Measurements from ENCODE around the gene SLC18B1.
A peak's percentile ranks its signal among the peaks of the same experiment; 100 is the strongest.

The SLC18B1 gene

DNA sequence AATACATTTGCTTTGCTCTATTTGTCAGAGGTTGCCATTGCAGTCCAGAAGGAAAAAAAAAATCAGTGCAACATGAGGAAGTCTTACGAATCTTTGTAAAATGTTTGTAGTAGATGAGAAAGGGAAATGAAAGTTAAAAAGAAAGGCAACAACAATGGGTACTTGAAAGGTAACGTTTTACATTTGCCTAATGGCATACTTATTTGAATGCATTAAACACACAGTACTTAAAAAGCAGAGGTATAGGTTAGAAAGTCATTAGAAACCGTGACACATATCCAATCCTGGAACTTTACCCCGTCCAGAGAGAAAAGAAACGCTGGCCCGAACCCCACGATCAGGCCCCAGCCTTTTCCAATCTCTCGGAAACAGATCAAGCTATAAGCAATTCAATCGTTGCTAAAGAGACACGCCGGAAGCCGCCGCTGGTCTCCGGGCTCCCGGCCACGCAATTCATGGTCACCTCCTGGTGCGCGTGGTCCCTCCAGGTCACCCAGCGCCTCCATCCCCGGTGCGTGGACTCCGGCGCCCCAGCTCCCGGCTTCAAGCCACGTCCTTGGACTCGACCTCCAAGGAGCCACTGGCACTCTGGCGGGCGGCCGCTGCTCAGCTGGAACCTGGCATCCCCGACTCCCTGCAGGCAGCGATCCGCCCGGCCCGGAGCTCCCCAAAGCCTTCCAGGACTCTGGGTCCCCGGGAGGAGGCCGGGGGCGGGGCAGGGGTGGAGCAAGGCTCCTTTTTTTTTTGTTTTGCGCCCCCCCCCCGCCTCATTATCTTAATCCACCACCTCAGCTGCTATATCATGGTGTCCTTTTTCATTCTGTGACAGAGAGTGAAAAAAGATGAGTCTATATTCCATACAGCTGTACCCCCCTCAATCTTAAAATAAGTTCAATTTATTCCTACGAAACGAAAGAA is at the start of gene SLC18B1:
Gene SLC18B1, minus strand, starts transcription at position 687 of the 918 bp plus-strand sequence. Its CDS starts 181 bp downstream, at position 506.
- peak; percentile 43 for DNase-seq (ENCODE audit: low spot score)

DNA sequence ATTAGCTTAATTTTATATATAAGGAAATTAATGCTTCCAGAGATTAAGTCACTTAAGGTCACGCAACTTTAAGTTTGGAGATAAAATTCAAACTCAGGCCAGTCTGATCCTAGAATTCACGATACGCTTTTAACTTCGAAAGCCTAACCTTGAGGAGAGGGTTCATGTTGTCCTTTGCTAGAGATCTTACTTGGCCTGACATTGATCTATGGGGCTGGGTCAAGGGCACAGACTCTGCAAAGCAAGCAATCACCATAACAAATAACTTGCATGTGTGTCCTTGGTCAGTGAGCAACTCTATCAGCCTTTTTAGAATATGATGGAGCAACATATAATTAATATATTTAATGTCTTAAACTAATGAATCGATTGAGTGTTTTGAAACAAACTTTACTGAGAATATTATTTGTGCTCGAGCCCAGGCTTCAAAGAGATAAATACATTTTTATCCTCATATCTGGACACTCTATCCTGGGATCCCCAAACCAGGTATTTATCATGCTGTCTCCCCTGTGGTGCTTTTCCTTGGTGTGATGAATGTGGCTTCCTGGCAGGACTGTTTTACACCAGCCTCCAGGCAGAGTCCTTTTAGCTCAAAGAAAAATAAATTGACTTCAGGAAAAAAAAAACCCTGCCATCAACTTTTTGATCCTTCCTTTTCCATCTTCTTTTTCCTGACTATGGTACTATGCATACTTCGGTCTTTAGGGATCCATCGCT is 45.0 kb upstream of the SLC18B1 start:
- DNase-seq (ENCODE audit: low spot score), result no peak

DNA sequence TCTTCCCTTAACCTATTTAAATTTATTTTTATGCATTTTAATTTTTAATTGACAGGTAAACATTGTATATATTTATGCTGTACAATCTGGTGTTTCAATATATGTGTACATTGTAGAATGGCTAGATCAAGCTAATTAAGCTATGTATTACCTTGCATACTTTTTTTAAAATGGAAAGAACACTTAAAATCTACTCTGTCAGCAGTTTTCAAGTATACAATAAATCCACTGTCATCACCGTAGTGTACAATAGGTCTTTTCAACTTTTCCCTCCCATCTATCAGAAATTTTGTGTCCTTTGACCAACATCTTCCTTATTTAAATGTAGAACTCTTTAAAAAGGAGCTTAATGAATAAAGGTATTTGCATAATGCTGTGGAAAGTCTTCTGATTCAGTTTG is 43.5 kb upstream of the SLC18B1 start:
- no peak for DNase-seq (ENCODE audit: low spot score)

DNA sequence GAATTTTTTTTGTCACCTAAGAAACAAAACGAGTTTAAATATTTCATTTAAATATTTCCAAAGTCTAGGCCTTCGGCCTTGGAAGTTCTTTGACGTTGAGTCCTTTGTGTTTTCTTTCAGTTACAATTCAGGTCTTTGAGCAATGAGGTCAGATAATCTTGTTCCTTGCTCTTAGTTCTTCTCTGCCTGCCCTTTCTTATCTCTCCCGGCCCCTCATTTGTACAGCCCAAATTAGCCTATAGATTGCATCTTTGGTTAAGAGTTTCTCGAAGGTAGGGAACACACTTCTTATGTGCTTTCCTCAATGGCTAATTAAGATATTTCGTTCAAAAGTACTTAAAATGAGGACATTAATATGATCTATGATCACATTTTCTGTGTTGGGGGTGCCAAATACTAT is 34.5 kb upstream of the SLC18B1 start:
- DNase-seq (ENCODE audit: low spot score), result no peak

DNA sequence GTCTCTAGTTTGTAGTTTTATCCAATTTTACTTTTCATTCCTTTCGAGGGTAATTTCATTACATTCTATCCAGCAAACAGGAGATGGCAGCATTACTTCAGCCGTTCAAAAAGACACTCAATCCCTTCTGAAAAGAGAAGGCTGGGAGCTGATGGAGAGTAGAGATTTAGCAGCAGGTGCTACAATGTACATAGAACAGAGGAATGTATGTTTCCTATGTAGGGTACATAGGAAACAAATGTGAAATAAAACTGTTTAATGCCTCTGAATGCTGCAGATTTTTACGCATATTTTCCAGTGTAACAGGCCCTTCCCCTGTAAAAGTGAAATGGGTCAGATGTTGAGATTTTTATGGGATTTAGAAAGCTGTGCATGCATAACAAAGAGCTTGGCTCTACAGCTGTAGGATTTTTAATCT is 31.9 kb upstream of the SLC18B1 start:
- DNase-seq (ENCODE audit: low spot score), result peak; percentile 61

DNA sequence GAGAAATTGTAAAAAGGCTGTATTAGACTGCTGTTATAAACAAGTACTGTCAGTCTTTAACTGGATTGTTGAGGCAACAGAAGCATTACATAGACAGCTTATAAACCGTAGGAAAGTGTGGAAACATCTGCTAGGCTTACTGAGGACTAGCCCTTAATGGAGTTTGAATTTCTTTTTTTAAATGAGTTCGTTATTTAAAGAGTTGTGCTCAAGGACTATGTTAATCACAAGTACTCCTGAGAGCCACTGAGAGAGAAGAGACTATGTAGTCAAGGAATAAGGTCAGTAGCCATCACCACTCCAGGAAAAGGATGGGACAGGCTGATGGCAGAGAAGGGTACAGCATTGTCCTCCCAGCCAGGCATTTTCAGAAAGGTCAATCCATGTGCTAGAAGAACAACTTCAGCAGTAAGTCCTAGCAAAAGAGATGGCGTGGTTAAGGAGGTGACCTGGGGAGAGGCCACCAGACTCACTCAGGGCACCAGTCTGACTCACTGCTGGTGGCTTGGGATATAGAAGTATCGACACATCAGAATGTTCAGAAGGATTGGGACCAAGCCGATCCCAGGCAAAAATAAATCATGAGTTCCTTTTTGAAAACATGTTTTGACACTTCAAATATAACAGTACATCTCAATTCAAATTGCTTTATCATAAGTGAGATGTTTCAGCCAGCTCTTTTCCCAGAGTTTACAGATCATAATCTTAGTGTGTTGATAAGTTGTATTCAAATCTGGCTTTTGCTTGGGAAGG is 22.4 kb upstream of the SLC18B1 start:
- DNase-seq (ENCODE audit: low spot score), result peak; percentile 56

DNA sequence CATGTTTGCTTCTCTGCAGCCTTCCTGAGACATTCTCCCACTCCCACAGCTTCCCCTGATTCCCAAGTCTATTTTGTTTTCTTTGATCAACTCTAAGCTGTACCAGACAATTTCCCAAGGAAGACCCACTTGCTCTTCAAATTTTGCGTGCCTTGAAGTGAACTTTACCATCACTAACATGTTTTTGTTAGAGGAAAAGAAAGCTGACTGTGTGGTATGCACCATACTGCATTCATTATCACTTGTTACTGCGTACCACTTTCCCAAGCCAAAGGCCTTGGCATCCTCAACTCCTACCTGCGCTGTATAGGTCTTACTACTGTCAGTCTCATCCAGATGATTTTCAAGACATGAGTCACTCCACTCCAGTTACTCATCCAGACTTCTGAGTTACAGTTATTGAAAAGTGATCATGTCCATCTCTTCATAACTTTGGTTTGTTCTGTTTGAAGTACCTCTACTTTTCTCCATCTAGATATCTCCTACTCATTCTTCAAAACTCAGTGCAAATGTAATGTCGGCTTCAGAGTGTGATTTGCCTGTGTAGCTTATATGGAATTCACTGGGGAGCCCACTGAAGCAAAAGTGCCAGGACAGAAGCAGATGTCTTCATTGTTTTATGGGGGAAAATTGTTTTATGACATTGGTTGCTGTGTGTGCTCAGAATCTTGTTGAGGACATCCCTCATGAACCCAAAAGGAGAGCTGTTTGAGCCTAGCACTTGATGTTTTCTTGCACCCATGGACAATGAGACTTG is 21.1 kb upstream of the SLC18B1 start:
- DNase-seq (ENCODE audit: low spot score), result peak; percentile 48

DNA sequence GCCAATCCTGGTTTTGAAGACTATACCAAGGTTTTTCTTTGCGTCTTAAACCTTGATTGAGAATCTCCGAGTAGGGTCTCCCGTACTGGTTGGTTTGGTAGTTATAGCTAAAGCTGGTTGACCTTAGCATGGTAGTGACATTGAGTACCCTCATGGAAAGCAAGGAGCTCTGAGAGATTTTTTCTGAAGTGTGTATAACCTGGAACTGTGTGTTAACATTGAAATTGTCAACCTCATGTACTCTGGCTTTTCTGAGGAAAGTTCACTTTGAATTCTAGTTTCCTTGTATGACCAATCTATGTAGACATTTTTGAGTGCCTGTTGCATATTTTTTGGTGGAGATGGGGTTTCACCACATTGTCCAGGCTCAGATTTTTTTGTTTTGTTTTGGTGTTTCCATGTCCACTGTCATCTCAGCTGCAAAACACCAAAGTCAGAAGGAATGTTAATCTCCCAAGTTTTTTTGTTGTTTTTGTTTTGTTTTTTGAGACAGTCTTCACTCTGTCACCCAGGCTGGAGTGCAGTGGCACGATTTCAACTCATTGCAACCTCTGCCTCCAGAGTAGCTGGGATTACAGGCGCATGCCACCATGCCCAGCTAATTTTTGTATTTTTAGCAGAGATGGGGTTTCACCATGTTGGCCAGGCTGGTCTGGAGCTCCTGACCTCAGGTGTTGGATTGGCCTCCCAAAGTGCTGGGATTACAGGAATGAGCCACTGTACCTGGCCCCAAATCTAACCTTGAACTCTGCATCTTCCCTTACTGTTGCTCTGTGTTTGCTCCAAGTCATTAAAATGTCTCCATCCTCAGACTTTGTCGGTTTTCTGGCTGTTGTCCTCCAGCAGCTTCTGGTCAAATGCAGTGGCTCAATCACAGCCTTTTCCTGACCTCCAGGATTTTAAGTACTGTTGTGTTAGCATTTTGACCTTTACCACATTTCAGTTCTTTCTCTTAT is 20.2 kb upstream of the SLC18B1 start:
- peak; percentile 55 for DNase-seq (ENCODE audit: low spot score)

DNA sequence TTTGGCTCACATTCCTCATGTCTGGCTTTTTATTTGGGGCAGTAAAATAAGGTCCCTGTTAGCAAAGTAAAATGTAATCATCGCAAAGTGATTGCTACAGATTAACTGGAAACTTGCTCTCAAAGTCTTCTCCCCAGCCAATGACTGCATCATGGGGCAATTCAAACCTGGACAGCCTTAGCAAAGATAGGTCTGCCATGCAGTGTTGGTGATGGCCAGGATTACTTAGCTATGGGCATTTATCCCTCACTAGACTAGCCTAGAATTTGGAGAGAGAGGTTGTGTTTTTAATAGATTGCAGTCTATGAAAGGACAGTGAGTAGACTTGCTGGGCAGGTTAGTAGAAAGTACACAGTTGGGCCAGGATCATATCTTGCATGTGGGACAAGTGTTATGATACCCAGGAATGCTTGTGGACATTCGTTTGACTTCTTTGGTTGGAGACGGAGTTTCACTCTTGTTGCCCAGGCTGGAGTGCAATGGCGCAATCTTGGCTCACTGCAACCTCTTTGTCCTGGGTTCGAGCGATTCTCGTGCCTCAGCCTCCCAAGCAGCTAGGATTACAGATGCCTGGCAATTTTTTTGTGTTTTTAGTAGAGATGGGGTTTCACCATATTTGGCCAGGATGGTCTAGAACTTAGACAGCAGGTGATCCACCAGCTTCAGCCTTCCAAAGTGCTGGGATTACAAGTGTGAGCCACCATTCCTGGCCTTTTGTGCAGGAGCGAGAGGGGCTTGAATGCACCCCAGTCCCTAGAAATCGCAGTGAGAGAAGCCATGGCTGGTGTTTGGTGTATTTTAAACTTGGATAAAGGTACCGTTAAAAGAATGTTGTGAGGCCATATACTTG is 19.3 kb upstream of the SLC18B1 start:
- peak; percentile 29 for DNase-seq (ENCODE audit: low spot score)

DNA sequence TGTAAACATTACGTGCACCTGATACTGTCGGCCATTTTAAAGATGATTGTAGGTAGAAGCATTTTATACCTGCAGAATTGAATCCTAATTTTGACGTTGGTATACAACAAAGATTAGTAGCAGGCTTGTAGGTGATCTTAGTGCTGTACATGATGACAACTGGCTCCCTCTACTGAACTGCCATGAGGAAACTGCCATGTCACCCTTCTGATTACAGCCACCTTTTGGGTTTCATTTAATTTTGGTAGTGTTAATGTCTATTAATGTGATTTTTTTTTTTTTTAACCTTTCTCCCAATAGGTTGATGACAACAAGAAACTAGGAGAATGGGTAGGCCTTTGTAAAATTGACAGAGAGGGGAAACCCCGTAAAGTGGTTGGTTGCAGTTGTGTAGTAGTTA is 18.2 kb upstream of the SLC18B1 start:
- peak; percentile 33 for DNase-seq (ENCODE audit: low spot score)

DNA sequence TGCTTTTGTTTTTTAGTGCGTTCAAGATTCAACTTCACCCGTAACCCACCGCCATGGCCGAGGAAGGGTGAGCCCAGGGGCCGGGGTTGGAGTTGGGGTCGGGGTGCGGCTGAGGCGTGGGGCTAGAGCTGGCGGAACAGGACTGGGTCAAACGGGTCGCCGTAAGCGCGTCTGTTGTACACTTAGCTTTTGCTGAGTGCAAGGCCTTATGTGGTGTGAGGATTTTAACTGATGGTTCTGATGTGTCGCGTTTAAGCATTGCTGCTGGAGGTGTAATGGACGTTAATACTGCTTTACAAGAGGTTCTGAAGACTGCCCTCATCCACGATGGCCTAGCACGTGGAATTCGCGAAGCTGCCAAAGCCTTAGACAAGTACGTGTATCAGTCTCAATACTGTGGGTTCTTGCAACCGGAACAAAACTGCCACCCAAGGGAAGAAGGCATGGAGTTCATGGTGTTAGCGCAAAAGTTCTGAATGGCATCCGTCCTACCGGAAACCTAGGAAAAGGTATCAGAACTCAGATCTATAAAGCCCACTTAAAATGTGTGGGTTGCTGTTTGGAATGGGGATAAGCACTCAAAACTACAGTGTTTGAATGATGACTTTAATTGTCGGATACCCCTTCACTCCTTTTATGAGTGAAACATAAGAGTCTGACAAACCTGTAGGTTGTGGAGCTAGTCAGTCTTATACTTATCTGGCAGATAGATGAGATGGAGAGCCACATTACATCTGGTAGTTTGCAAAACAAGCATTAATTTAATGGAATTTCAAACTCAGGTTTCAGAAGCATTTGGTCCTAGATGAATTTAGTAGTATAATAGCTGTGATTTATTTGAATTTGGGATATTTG is 16.5 kb upstream of the SLC18B1 start:
- DNase-seq (ENCODE audit: low spot score), result peak; percentile 52

DNA sequence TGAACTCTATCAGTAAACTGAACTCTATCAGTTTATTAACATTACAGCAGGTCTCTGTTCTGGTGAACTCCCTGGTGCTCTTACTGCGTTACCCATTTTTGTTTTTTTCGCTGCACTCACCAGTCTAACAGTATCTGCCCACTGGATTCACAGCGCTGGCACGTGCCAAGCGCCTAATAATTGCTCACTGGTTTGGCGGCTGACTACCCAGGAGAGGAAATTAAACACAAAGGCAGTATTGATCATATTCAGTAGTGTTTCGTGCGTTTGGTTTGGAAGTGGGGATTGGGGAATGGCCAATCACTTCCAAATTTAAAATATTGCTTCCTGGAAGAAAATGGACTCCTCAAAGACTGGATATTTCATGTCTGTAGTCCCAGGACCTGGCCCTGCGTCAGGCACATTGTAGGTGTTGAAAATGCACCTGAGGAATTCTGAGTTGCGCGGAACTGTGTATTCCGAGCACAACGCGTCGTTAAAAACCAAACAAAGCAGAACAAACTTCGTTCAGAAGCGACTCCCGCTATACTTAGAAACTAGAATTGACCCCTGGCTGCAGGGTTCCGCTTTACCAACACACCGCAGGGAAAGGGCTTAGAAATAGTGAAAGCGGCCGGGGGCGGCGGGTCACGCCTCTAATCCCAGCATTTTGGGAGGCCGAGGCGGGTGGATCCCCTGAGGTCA is 14.9 kb upstream of the SLC18B1 start:
- DNase-seq (ENCODE audit: low spot score), result peak; percentile 84

DNA sequence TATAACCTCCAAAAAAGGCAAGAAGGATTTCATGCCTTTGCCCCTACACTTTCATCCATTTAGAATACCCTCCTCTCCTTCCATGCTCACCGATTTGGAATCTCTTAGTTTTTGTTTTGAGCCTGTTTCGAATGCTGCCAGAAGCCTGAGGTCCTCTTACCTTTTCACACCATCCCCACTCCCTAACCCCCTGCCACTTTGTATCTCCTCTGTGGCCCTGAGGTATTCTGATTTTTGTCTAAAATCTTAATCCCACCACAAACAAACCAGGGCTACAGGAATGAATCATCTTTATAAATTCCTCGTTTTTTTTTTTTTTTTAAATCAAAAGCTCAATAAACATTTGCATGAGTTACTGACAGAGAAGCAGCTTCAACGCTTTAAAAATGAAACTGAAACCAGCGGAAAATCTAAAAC is 14.3 kb upstream of the SLC18B1 start:
- DNase-seq (ENCODE audit: low spot score), result no peak

DNA sequence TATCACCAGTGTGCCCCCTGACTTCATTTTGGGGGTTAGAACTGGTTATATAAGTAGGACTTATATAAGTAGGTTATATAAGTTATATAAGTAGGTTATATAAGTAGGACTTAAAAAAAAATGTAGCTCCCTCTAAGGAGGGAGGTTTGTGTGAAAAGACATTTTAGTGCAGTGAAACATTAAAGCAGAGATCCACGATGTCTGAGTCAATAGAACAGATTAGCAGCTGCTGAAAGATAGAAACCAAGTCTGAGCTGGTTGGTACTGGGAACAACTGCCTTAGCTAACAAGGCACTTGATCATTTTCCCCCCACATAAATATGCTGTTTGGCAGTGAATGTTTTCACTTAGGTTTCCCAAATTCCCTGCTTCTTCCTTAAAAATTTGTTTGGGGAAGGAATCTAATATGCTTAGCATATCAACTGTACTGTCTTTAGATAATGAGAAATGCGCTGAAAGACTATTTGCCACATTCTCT is 13.9 kb upstream of the SLC18B1 start:
- peak; percentile 45 for DNase-seq (ENCODE audit: low spot score)

DNA sequence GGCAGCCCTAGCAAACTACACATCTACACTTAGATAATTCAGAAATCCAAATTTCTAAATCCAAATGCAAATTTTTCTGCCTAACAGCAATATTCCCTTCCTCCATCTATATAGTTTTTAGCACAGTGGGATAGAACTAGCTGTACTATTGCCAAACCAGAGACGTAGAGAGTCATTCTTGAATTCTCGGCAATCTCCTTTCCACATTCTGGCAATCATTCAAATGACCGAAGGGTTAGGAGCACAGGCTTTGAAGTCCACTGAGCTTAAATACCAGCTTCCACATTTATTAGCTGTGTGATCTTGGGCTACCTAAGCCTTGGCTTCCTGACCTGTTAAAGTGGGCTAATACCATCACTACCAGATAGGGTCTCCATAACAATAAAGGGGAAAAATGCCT is 12.8 kb upstream of the SLC18B1 start:
- DNase-seq (ENCODE audit: low spot score), result no peak

DNA sequence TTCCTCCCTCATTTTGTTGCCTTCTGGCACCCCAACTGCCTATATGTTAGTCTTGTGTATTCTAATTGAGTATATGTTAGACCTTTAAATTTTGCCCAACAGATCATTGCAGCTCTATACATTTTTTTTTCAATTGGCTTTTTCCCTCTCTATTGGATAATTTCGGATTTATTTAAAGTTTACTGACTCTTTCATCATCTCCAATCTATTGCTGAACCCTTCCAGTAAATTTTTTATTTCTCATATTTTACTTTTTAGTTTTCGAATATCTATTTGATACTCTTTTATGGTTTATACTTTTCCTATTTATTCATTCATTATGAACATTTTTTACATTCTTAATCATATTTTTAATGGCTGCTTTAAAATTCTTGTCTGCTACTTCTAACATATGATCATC is 7.1 kb upstream of the SLC18B1 start:
- DNase-seq (ENCODE audit: low spot score), result no peak

DNA sequence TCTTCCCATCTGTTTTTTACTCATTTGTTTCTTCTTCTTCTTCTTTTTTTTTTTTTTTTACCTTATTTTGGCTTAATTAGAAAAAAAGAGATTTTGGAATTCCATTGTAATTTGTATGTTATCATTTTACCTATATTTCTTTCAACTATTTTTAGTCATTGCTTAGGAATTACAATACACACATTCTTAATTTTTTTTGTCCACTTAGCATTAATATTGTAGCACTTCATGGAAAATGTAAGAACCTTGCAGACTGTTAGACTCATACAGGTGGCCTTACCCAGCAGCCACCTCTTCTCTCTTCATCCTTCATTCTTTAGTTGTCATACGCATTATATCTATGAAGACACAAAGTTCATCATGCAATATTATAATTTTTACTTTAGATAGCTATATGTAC is 5.8 kb upstream of the SLC18B1 start:
- DNase-seq (ENCODE audit: low spot score), result no peak

DNA sequence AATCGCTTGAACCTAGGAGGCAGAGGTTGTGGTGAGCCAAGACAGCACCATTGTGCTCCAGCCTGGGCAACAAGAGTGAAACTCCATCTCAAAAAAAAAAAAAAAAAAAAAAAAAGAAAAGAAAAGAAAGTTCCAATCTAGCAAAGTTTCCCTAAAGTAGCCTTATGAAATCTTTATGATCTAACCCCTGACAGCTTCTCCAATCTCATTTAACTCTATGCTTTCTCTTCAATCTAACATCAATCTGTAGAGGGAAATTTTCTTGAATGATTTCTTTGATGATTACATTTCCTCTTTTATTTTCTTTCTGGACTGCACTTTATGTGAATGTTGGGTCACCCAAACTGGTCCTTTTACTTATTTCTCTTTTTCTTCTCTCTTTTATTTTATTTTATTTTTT is 2.2 kb upstream of the SLC18B1 start:
- no peak for DNase-seq (ENCODE audit: low spot score)
